Measurements from ENCODE around the gene ACSL1. TPM values are rescaled to one million over a fixed set of nuclear protein-coding genes. Genes with fewer than 3 reads are reported as not detected.
A peak's percentile ranks its signal among the peaks of the same experiment; 100 is the strongest.

ACSL1 gene
- total and polyA plus RNA-seq, 9 of the 15 experiments (the other 6 are each of a cell fraction or from before 2014, with no cell fraction given): 6.7 to 24.1 (median 15.0) TPM

GRCh38 chr4:184733654-184734524 lies 91.9 kb downstream of the ACSL1 start, which contains the start of gene CENPU (continued):
- TF ChIP-seq RNF219 (CRISPR knock-in tag; IDR thresholded peaks at IDR 0.05): no peak
- peak; percentile 10 for TF ChIP-seq CHD1 (IDR thresholded peaks at IDR 0.05; ENCODE audit: low read length)
- TF ChIP-seq MEF2D (tag; conservative IDR thresholded peaks at IDR 0.05; ENCODE audit: low read depth): no peak
- TF ChIP-seq FOXA1 (IDR thresholded peaks at IDR 0.05; ENCODE audit: borderline replicate concordance): no peak
- peak; percentile 83; the same call in 1 of the 2 replicates for TF ChIP-seq KAT7 (CRISPR knock-in tag; IDR thresholded peaks at IDR 0.05; ENCODE audit: borderline replicate concordance)
- TF ChIP-seq ZNF282 (CRISPR knock-in tag; IDR thresholded peaks at IDR 0.05): no peak
- TF ChIP-seq DPF2 (IDR thresholded peaks at IDR 0.05): peak; percentile 72
- peak; percentile 86; the same call in 1 of the 2 replicates for TF ChIP-seq ZNF511 (CRISPR knock-in tag; IDR thresholded peaks at IDR 0.05)
- peak; percentile 89 for TF ChIP-seq ZBTB33 (CRISPR knock-in tag; IDR thresholded peaks at IDR 0.05)
- TF ChIP-seq HCFC1 (IDR thresholded peaks at IDR 0.05; ENCODE audit: low read depth, low read length): peak; percentile 74
- TF ChIP-seq COPS2 (conservative IDR thresholded peaks at IDR 0.05): no peak

Data from K562 (cell line).